A549 treated with Hydrocortisone at 1 μM for 4 hours (cell line): ENCODE data around the gene FBXO38. TPM values are rescaled to one million over a fixed set of nuclear protein-coding genes. Genes with fewer than 3 reads are reported as not detected.

Experiments used
- total RNA-seq: library from RNA; stranded (reverse); fragments of 200-300 nt; extraction: Qiagen RNA extraction; gene quantifications from 5 replicates; pipeline ENCODE4 v1.2.3, GENCODE V29; 2022

The FBXO38 gene, protein sequence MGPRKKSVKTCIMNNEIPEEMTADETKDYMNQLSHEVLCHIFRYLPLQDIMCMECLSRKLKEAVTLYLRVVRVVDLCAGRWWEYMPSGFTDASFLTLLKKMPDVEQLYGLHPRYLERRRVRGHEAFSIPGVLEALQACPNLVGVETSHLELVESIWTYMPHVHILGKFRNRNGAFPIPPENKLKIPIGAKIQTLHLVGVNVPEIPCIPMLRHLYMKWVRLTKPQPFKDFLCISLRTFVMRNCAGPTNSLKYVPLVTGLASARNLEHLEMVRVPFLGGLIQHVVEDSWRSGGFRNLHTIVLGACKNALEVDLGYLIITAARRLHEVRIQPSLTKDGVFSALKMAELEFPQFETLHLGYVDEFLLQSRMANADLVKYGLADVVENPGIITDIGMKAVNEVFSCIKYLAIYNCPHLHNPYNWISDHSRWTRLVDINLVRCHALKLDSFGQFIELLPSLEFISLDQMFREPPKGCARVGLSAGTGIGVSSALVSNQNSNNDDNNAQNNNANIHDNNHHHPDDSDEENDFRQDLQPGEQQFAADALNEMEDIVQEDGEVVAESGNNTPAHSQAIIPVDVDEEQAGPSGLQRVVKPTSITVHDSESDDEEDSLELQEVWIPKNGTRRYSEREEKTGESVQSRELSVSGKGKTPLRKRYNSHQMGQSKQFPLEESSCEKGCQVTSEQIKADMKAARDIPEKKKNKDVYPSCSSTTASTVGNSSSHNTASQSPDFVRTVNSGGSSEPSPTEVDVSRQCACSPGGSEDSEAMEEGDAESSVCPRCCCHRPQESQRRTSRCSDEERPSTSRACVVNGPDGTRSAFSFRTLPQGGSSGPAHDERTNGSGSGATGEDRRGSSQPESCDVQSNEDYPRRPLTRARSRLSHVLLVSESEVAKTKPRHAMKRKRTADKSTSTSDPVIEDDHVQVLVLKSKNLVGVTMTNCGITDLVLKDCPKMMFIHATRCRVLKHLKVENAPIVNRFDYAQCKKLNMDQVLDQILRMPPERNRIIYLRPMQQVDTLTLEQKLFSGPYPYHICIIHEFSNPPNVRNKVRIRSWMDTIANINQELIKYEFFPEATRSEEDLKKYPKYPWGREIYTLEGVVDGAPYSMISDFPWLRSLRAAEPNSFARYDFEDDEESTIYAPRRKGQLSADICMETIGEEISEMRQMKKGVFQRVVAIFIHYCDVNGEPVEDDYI
- 13.7 to 26.6 TPM (median 18.5 TPM) in 5 replicates for total RNA-seq

DNA sequence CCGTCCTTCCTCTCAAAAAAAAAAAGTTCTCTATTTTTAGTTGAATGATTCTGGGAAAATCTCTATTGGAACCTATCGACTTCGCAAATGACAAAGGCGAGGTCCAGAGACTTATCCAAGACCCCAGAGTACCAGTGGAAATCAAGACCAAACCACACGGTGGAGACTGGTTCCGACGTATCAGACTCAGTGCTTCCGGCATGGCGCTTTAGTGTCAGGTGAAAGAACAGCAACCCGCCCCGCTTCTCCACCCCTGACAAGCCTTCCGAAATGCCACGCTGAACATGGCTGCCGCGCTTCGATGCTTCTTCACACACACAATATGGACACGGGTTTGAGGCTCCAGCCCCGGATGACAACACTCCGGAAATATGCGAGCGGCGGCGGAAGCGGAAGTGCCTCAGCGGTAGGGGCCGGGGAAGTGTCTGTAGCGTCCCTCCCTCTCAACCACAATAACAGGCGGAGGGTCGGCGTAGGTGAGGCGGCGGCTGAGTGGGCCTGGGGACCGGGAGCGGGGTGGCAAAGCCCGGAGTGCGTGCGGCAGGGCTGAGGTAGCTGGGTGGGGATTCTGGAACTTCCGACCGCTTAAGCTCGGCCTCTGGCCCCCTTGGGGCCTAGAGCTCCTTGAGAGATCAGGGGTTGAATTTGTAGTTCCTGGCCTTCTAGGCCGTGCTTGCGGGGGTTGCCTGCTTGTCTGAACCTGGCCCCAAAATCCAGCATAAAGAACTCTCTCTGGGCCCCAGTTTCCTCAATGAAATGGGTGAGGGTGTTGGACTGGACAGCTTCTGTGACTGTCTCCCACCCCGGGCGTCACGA, at the start of gene FBXO38:
Gene FBXO38, plus strand, starts transcription at position 395 of the 816 bp plus-strand sequence. CDS start 10,819 bp downstream, outside the sequence.

DNA sequence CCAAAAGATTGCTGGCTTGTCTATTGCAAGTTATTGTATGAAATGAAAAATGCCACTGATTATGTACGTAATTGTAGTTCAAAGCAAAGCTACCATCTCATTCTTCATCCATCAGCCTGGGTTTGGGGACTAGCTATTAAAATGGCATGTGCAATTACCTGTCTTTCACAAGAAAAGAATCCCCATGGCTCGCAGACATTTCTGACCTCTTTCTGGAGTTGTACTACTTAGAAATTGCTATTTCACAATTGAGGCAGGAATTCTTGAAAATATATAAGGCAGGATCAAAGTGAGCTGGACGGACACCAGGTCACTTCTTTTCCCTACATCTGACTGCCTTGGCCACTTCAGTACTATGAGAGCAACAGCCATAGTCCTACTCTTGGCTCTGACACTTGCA, 48.5 kb upstream of the FBXO38 start, which contains the start of gene SPINK9:
Gene SPINK9, plus strand, starts transcription at position 301 of the 400 bp plus-strand sequence. Its CDS starts 55 bp downstream, at position 356.

Other genes starting within 250 kb of the FBXO38 start
- gene SPINK14, start 215.4 kb upstream of the FBXO38 start, total RNA-seq = not detected in 5 replicates
- gene SPINK6, start 180.9 kb upstream of the FBXO38 start, total RNA-seq = 0.37 to 0.73 TPM (median 0.45 TPM) in 5 replicates
- not detected in 5 replicates for gene MARCOL, start 145.4 kb upstream of the FBXO38 start, total RNA-seq
- 0.18 to 0.30 TPM in 2 of 5 replicates, not detected in the others for gene SPINK13, start 115.2 kb upstream of the FBXO38 start, total RNA-seq
- not detected in 5 replicates for gene SPINK7, start 71.5 kb upstream of the FBXO38 start, total RNA-seq
- not detected in 5 replicates for gene SPINK9, start 48.4 kb upstream of the FBXO38 start, total RNA-seq